BLaER1 treated with 17β-estradiol and CSF1 and Interleukin-3, amounts not matched to agents 10 nM and 100 nM (cell line): ENCODE data around the gene DACH1.

Experiments used
- H3K27ac ChIP-seq, 11 experiments: shearing (Covaris generic); formaldehyde crosslinking; 2 replicates each; pipeline ENCODE4 v1.8.1; 2022
- H3K27me3 ChIP-seq, 11 experiments: shearing (Covaris generic); formaldehyde crosslinking; 2 replicates each; pipeline ENCODE4 v1.8.1; 2022
- H3K36me3 ChIP-seq, 11 experiments: shearing (Covaris generic); formaldehyde crosslinking; 2 replicates each; pipeline ENCODE4 v1.8.1; 2022
- H3K4me1 ChIP-seq, 10 experiments: shearing (Covaris generic); formaldehyde crosslinking; 2 replicates each; pipeline ENCODE4 v1.8.1; 2022
- H3K4me2 ChIP-seq, 11 experiments: shearing (Covaris generic); formaldehyde crosslinking; 2 replicates each; pipeline ENCODE4 v1.8.1; 2022
- H3K4me3 ChIP-seq, 10 experiments: shearing (Covaris generic); formaldehyde crosslinking; 2 replicates each; pipeline ENCODE4 v1.8.1; 2022
- H3K9ac ChIP-seq, 11 experiments: shearing (Covaris generic); formaldehyde crosslinking; 2 replicates each; pipeline ENCODE4 v1.8.1; 2022
- H3K9me3 ChIP-seq, 11 experiments: shearing (Covaris generic); formaldehyde crosslinking; replicated peaks in 1 of 11; 2 replicates each; pipeline ENCODE4 v1.8.1; 2022
- H4K20me1 ChIP-seq, 11 experiments: shearing (Covaris generic); formaldehyde crosslinking; 2 replicates each; pipeline ENCODE4 v1.8.1; 2022
- Cebpa-rat ChIP-seq, 11 experiments: shearing (Covaris generic); IDR thresholded peaks; 2 replicates each; pipeline ENCODE4 v1.8.1; 2022

Gene DACH1

GRCh38 chr13:71827241-71827640, 39.8 kb downstream of the DACH1 start:
- Histone ChIP-seq H3K27me3 (no peaks in the 10 kb centered on the region), H3K4me2 (peak overlapping the region in 1 of 11 experiments; percentile 33; a peak in 1 of 22 replicates), H3K27ac (no peak overlapping the region), H3K9me3 (no peaks in the 10 kb centered on the region), H3K9ac (no peak overlapping the region), H4K20me1 (no peaks in the 10 kb centered on the region), H3K4me1 (peaks cover 0 to 13% (median 12%) of the 10 kb centered on the region in 10 experiments; a peak in 14 of 20 replicates), H3K4me3 (no peak overlapping the region), H3K36me3 (no peaks in the 10 kb centered on the region)
- TF ChIP-seq Cebpa-rat (IDR thresholded peaks at IDR 0.05) = no peak

DNA sequence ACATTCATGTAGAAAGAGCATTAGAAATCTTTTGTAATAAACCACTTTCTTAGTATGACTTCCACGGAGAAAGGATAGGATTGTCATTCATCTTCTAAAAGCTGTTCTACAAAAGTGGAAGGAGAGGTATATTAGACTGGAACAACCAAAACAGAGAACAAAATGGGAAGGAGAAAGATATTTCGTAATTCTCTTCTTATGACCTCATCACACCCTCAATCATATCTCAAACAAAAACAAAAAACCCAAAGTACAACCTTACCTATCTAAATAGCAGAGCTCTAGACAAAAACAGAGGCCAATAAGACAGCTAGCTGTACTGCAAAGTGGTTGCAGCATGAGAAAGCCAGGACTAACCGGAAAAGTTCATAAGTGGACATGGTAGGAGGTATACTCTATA, 46.3 kb downstream of the DACH1 start:
- no peaks in the 10 kb centered on the region for H3K36me3 ChIP-seq
- no peak overlapping the region for H3K9ac ChIP-seq
- no peak overlapping the region for H3K27ac ChIP-seq
- no peak for TF ChIP-seq Cebpa-rat (IDR thresholded peaks at IDR 0.05)
- H3K4me3 ChIP-seq = no peak overlapping the region
- no peaks in the 10 kb centered on the region for H4K20me1 ChIP-seq
- no peaks in the 10 kb centered on the region for H3K4me1 ChIP-seq
- no peak overlapping the region for H3K4me2 ChIP-seq
- no peaks in the 10 kb centered on the region for H3K9me3 ChIP-seq
- H3K27me3 ChIP-seq = no peaks in the 10 kb centered on the region

DNA sequence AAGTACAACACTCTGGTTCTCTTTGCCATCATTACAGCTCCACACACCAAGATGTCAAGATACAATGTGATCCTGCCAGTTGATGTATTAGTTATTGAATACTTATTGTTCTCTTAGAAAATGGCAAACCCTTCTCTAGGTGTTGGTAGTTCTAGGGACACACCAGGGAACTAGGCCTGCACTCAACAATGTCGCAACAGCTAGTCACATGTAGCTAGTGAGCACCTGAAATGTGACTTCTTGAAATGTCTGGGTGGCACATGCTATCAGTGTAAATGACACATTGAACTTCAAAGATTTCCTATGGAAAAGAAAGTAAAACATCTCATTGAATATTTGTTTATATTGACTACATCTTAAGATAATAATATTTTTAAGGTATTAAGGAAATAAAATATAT, 49.7 kb downstream of the DACH1 start:
- Histone ChIP-seq H4K20me1 (no peaks in the 10 kb centered on the region), H3K9ac (no peak overlapping the region), H3K36me3 (no peaks in the 10 kb centered on the region), H3K4me1 (no peaks in the 10 kb centered on the region), H3K27me3 (no peaks in the 10 kb centered on the region), H3K4me3 (no peak overlapping the region), H3K4me2 (no peak overlapping the region), H3K9me3 (no peaks in the 10 kb centered on the region), H3K27ac (no peak overlapping the region)
- TF ChIP-seq Cebpa-rat (IDR thresholded peaks at IDR 0.05) = no peak

- no peak overlapping the region for H3K27ac ChIP-seq
- no peak for TF ChIP-seq Cebpa-rat (IDR thresholded peaks at IDR 0.05)
- no peaks in the 10 kb centered on the region for H3K9me3 ChIP-seq
- no peaks in the 10 kb centered on the region for H3K4me1 ChIP-seq
- no peak overlapping the region for H3K9ac ChIP-seq
- H4K20me1 ChIP-seq = no peaks in the 10 kb centered on the region
- H3K4me3 ChIP-seq = no peak overlapping the region
- no peaks in the 10 kb centered on the region for H3K36me3 ChIP-seq
- no peak overlapping the region for H3K4me2 ChIP-seq
- H3K27me3 ChIP-seq = no peaks in the 10 kb centered on the region
These were observed 52.1 kb downstream of the DACH1 start for GRCh38 chr13:71814806-71815360.

GRCh38 chr13:71813187-71813586, 53.8 kb downstream of the DACH1 start:
- no peak overlapping the region for H3K9ac ChIP-seq
- H3K4me1 ChIP-seq = no peaks in the 10 kb centered on the region
- no peaks in the 10 kb centered on the region for H3K36me3 ChIP-seq
- H3K27ac ChIP-seq = no peak overlapping the region
- TF ChIP-seq Cebpa-rat (IDR thresholded peaks at IDR 0.05) = no peak
- no peaks in the 10 kb centered on the region for H3K27me3 ChIP-seq
- no peak overlapping the region for H3K4me3 ChIP-seq
- H4K20me1 ChIP-seq = no peaks in the 10 kb centered on the region
- H3K9me3 ChIP-seq = no peaks in the 10 kb centered on the region
- H3K4me2 ChIP-seq = no peak overlapping the region

DNA sequence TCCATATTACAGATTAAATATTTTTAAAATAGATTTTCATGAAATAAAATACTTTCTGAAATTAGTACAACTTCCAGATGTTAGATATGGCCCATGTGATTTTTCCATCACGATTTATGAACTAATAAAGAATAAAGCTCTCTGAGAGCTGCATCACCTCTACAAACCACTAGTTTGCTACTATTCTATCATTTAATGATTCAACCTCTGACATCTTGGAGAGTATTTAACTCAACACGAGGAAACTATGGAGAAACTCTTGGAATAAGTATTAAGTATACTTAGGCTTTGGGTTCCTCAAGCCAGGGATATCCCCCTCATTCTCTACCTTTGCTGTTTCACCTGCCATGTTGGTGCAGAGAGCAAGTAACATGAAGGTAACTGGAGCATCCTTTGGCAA, 55.7 kb downstream of the DACH1 start:
- H3K4me3 ChIP-seq = no peak overlapping the region
- TF ChIP-seq Cebpa-rat (IDR thresholded peaks at IDR 0.05) = no peak
- H3K9ac ChIP-seq = no peak overlapping the region
- no peak overlapping the region for H3K4me2 ChIP-seq
- H3K27me3 ChIP-seq = no peaks in the 10 kb centered on the region
- H3K27ac ChIP-seq = no peak overlapping the region
- H3K4me1 ChIP-seq = peaks cover 0 to 5% (median 0%) of the 10 kb centered on the region in 10 experiments; a peak in 1 of 20 replicates
- H4K20me1 ChIP-seq = no peaks in the 10 kb centered on the region
- H3K36me3 ChIP-seq = no peaks in the 10 kb centered on the region
- no peaks in the 10 kb centered on the region for H3K9me3 ChIP-seq

GRCh38 chr13:71808708-71809107, 58.3 kb downstream of the DACH1 start:
- H3K4me3 ChIP-seq = no peak overlapping the region
- no peak overlapping the region for H3K4me2 ChIP-seq
- H3K27ac ChIP-seq = no peak overlapping the region
- peaks cover 0 to 5% (median 0%) of the 10 kb centered on the region in 10 experiments; a peak in 1 of 20 replicates for H3K4me1 ChIP-seq
- H3K36me3 ChIP-seq = no peaks in the 10 kb centered on the region
- no peak for TF ChIP-seq Cebpa-rat (IDR thresholded peaks at IDR 0.05)
- no peaks in the 10 kb centered on the region for H3K9me3 ChIP-seq
- no peak overlapping the region for H3K9ac ChIP-seq
- H3K27me3 ChIP-seq = no peaks in the 10 kb centered on the region
- no peaks in the 10 kb centered on the region for H4K20me1 ChIP-seq

DNA sequence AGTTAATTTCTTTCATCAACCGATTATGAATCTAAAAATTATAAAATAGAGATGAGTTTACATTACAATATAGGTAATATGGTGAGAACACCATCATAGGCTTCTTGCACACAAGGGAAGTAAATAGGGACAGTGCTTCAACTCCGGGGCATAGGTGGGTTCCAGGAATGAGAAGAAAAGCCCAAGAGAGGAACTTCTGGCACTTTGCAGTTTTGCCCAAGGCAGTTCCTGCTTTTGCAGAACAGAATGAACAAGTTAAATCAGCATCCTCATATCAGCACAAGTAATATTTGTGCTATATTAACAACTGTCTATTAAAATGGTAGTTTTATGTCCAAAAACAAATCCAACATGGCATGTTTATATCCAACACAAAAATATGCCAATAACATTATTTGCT, 60.1 kb downstream of the DACH1 start:
- no peaks in the 10 kb centered on the region for H4K20me1 ChIP-seq
- no peaks in the 10 kb centered on the region for H3K9me3 ChIP-seq
- H3K9ac ChIP-seq = no peak overlapping the region
- no peak overlapping the region for H3K27ac ChIP-seq
- TF ChIP-seq Cebpa-rat (IDR thresholded peaks at IDR 0.05) = no peak
- peaks cover 0 to 5% (median 0%) of the 10 kb centered on the region in 10 experiments; a peak in 1 of 20 replicates for H3K4me1 ChIP-seq
- no peak overlapping the region for H3K4me3 ChIP-seq
- H3K4me2 ChIP-seq = no peak overlapping the region
- no peaks in the 10 kb centered on the region for H3K36me3 ChIP-seq
- no peaks in the 10 kb centered on the region for H3K27me3 ChIP-seq

DNA sequence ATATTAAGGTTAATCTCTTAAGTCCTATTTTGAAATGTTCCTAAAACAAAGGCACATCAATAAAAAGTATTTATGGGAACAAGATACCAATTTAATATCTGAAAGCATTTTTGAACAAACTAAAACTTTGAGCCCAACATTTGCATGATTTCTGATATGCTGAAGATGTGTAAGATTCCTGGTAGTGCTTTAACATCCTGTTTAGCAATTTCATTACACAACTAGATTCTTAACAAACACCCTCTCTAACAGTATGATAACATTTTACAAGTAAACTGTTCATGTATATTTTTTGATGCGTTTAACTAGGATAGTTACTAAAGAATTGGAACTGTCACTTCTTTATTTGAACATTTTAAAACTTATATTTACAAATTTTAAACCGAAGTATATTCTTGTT, 63.9 kb downstream of the DACH1 start:
- Histone ChIP-seq H3K4me1 (peaks cover 0 to 5% (median 0%) of the 10 kb centered on the region in 10 experiments; a peak in 1 of 20 replicates), H3K4me3 (no peak overlapping the region), H4K20me1 (no peaks in the 10 kb centered on the region), H3K9me3 (no peaks in the 10 kb centered on the region), H3K4me2 (no peak overlapping the region), H3K27me3 (no peaks in the 10 kb centered on the region), H3K27ac (no peak overlapping the region), H3K9ac (no peak overlapping the region), H3K36me3 (no peaks in the 10 kb centered on the region)
- TF ChIP-seq Cebpa-rat (IDR thresholded peaks at IDR 0.05) = no peak

DNA sequence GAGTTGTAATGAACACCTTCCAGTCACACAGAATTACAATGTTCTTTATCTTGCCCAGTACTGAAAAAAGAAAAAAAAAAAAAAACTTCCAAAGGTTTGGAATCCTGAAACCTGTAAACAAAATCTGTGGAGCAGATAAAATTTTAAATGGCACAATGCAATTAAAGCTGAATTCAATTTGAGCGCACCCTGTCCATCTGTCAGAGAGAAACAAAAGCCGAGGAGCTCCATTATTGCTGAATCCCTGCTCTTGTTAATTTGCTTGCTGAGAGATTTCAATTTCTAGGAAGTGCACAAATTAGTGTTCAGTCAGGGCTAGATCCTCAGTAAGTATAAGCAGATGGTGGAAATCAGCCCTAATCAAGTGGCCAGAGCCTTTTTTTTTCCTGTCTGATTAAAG, 65.2 kb downstream of the DACH1 start:
- no peak overlapping the region for H3K4me3 ChIP-seq
- H3K9me3 ChIP-seq = no peaks in the 10 kb centered on the region
- H3K27ac ChIP-seq = no peak overlapping the region
- H3K4me1 ChIP-seq = no peaks in the 10 kb centered on the region
- no peaks in the 10 kb centered on the region for H4K20me1 ChIP-seq
- H3K9ac ChIP-seq = no peak overlapping the region
- TF ChIP-seq Cebpa-rat (IDR thresholded peaks at IDR 0.05) = no peak
- no peaks in the 10 kb centered on the region for H3K36me3 ChIP-seq
- no peak overlapping the region for H3K4me2 ChIP-seq
- H3K27me3 ChIP-seq = no peaks in the 10 kb centered on the region
